Osteoblast (primary cell): ENCODE measurements around the gene ZNF76. TPM values are rescaled to one million over a fixed set of nuclear protein-coding genes. Genes with fewer than 3 reads are reported as not detected.

Experiments
- DNase-seq: peaks from one replicate; pipeline ENCODE4 v3.0.0; 2011; ENCODE audit warnings: low spot score, mixed read lengths; ENCODE audit not compliant: insufficient read length; ENCODE audit errors: missing footprints
- H2AFZ ChIP-seq: 2 replicates; pipeline ENCODE4 v1.6.0; 2011; ENCODE audit warnings: mild to moderate bottlenecking, low read length
- H3K27ac ChIP-seq: 2 replicates; pipeline ENCODE4 v1.5.1; 2011; ENCODE audit warnings: mild to moderate bottlenecking, low read depth, low read length, moderate library complexity
- H3K27me3 ChIP-seq: 2 replicates; pipeline ENCODE4 v1.6.0; 2012; ENCODE audit warnings: mild to moderate bottlenecking, control low read depth, inconsistent platforms, low read length, moderate library complexity; ENCODE audit not compliant: insufficient read depth
- H3K36me3 ChIP-seq: 2 replicates; pipeline ENCODE4 v1.5.1; 2011; ENCODE audit warnings: mild to moderate bottlenecking, low read length, control low read depth, moderate library complexity; ENCODE audit not compliant: insufficient read depth
- H3K4me1 ChIP-seq: 2 replicates; pipeline ENCODE4 v1.5.1; 2011; ENCODE audit warnings: mild to moderate bottlenecking, low read length, control low read depth, moderate library complexity; ENCODE audit not compliant: insufficient read depth
- H3K4me2 ChIP-seq: 2 replicates; pipeline ENCODE4 v1.6.0; 2011; ENCODE audit warnings: mild to moderate bottlenecking, low read length; ENCODE audit not compliant: insufficient read depth
- H3K4me3 ChIP-seq: fragments of 200-600 bp; sonication (generic); 3 replicates; pipeline ENCODE4 v1.5.1; 2012; ENCODE audit warnings: mild to moderate bottlenecking, low read length, inconsistent platforms; ENCODE audit not compliant: insufficient read depth
- H3K79me2 ChIP-seq: 2 replicates; pipeline ENCODE4 v1.6.0; 2012; ENCODE audit warnings: mild to moderate bottlenecking, low read length, control low read depth, inconsistent platforms; ENCODE audit not compliant: insufficient read depth
- H3K9me3 ChIP-seq: 2 replicates; pipeline ENCODE4 v1.5.1; 2011; ENCODE audit warnings: low read depth, low read length, control low read depth
- H4K20me1 ChIP-seq: 2 replicates; pipeline ENCODE4 v1.6.0; 2012; ENCODE audit warnings: mild to moderate bottlenecking, low read length, control low read depth; ENCODE audit not compliant: insufficient read depth
- total RNA-seq: library from RNA; depleted of rRNA; stranded (reverse); fragments of >200 nt; gene quantifications from 2 replicates; pipeline ENCODE4 v1.2.3, GENCODE V29; 2012
- TF ChIP-seq, protein P1 (sequence below): IDR thresholded peaks from 2 replicates; pipeline ENCODE4 v1.5.1; 2011; ENCODE audit warnings: mild to moderate bottlenecking, low read depth, low read length, moderate library complexity; ENCODE audit errors: extremely low read depth

The ZNF76 gene
- total RNA-seq, 1 donor, result 19.9 TPM

- TF ChIP-seq, protein P1, sequence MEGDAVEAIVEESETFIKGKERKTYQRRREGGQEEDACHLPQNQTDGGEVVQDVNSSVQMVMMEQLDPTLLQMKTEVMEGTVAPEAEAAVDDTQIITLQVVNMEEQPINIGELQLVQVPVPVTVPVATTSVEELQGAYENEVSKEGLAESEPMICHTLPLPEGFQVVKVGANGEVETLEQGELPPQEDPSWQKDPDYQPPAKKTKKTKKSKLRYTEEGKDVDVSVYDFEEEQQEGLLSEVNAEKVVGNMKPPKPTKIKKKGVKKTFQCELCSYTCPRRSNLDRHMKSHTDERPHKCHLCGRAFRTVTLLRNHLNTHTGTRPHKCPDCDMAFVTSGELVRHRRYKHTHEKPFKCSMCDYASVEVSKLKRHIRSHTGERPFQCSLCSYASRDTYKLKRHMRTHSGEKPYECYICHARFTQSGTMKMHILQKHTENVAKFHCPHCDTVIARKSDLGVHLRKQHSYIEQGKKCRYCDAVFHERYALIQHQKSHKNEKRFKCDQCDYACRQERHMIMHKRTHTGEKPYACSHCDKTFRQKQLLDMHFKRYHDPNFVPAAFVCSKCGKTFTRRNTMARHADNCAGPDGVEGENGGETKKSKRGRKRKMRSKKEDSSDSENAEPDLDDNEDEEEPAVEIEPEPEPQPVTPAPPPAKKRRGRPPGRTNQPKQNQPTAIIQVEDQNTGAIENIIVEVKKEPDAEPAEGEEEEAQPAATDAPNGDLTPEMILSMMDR, result no peak
- Histone ChIP-seq H3K27me3 (no peaks in the 10 kb centered on the region), H3K79me2 (peaks cover 96% of the 10 kb centered on the region), H3K4me3 (peak overlapping the region; percentile 83), H3K27ac (peak overlapping the region; percentile 64), H3K4me1 (peaks cover 65% of the 10 kb centered on the region), H3K4me2 (peak overlapping the region; percentile 82), H2AFZ (no peak overlapping the region), H4K20me1 (peaks cover 59% of the 10 kb centered on the region), H3K36me3 (peaks cover 49% of the 10 kb centered on the region), H3K9me3 (no peaks in the 10 kb centered on the region)
- peak; percentile 74 for DNase-seq
These were observed 42.4 kb upstream of the ZNF76 start for GRCh38 chr6:35216851-35217811.

DNA sequence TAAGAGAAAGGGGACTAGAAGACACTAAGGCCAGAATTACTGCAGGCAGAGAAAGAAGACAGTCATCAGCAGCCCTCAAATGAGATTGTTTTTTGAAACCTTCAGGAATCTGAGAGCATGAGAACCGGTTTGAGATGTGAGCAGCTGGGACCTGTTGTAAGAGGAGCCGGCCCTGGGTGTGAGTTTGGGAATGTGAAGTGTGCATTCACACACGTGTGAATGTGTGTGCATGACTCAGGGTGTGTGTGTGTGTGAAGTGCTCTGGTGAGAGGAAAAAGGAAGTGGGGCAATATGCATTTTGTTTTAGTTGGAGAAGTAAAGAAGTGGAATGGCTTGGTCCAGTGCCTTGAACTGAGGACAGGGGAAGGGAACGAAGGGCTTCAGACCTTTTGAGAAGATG is 41.5 kb upstream of the ZNF76 start:
- H3K36me3 ChIP-seq, result peaks cover 58% of the 10 kb centered on the region
- H4K20me1 ChIP-seq, result peaks cover 66% of the 10 kb centered on the region
- H3K79me2 ChIP-seq, result peaks cover 99% of the 10 kb centered on the region
- no peaks in the 10 kb centered on the region for H3K27me3 ChIP-seq
- peak; percentile 90 for DNase-seq
- H3K4me3 ChIP-seq, result peak overlapping the region; percentile 70
- no peaks in the 10 kb centered on the region for H3K9me3 ChIP-seq
- peak overlapping the region; percentile 82 for H3K4me2 ChIP-seq
- no peak overlapping the region for H2AFZ ChIP-seq
- peak overlapping the region; percentile 64 for H3K27ac ChIP-seq
- TF ChIP-seq, protein P1, result no peak
- H3K4me1 ChIP-seq, result peaks cover 67% of the 10 kb centered on the region

DNA sequence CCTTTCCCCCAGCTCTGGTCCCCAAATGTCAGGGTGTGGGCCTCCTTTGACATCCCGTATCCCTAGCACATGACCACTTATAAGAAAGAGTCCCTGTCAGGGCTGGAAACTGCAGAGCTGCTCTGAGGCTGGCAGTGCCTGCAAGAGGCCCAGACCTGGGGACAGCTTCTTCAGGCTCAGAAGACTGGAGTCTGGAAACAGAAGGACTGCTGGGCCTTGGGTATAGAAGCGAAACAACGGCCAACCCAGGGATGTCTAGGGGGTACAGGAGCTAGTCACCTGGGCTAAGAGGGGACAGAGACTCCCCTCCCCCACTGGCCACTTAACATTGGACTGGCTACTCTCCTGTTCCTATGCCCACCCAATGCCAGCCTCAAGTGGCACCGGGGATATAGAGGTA is 41.1 kb upstream of the ZNF76 start:
- peak; percentile 85 for DNase-seq
- TF ChIP-seq, protein P1, result no peak
- peak overlapping the region; percentile 82 for H3K4me2 ChIP-seq
- H2AFZ ChIP-seq, result no peak overlapping the region
- H3K4me3 ChIP-seq, result peak overlapping the region; percentile 70
- H3K27me3 ChIP-seq, result no peaks in the 10 kb centered on the region
- H3K4me1 ChIP-seq, result peaks cover 67% of the 10 kb centered on the region
- H3K27ac ChIP-seq, result peak overlapping the region; percentile 45
- H3K79me2 ChIP-seq, result peaks cover 99% of the 10 kb centered on the region
- H3K9me3 ChIP-seq, result no peaks in the 10 kb centered on the region
- peaks cover 71% of the 10 kb centered on the region for H4K20me1 ChIP-seq
- H3K36me3 ChIP-seq, result peaks cover 62% of the 10 kb centered on the region

- no peaks in the 10 kb centered on the region for H3K9me3 ChIP-seq
- DNase-seq, result no peak
- peak overlapping the region; percentile 45 for H3K27ac ChIP-seq
- H4K20me1 ChIP-seq, result peaks cover 81% of the 10 kb centered on the region
- peaks cover 72% of the 10 kb centered on the region for H3K36me3 ChIP-seq
- H2AFZ ChIP-seq, result no peak overlapping the region
- no peaks in the 10 kb centered on the region for H3K27me3 ChIP-seq
- peak overlapping the region; percentile 11 for H3K4me3 ChIP-seq
- H3K79me2 ChIP-seq, result peaks cover 98% of the 10 kb centered on the region
- TF ChIP-seq, protein P1, result no peak
- peak overlapping the region; percentile 82 for H3K4me2 ChIP-seq
- peaks cover 74% of the 10 kb centered on the region for H3K4me1 ChIP-seq
These were observed 39.7 kb upstream of the ZNF76 start for GRCh38 chr6:35219683-35220326.
